ENCODE data around the gene PSMB7. TPM values are rescaled to one million over a fixed set of nuclear protein-coding genes. Genes with fewer than 3 reads are reported as not detected.

Gene PSMB7
- total RNA-seq, 1 experiment from 2014 or later: 187 TPM

DNA sequence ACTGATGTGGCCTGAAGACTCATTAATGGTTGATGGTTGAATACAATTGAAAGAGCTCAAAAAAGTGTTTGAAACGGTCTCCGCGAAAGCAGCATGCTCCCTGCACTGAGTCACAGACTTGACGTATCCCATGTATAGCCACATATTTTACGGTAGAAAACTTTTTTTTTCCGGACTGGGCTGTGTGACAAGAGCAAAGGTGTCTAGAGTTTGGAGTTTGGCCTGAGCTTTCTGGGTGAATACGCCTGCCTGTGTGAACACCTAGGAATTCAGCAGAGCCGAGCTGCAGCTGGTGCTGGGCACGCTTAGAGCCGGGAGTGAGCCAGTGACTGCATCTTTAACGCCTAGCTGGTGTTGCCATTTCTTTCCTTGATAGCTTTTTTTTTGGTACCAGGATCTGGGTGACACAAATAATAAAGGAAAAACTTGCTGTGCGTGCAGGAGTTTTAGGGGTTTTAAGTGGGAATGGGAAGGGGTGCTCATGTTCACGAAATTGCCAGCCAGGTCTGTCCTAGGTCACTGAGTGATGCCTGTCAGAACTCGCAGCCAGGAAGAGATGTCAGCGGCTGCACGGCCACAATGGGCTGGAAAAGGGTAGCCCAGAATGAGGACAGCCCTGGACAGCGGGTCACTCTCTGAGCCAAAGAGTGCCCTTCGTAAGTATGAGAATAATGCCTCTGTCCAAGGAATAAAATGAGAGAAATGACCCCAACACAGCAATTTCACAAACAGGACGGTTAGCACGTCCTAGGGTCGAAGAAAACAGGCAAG is 51.7 kb downstream of the PSMB7 start:
- TF ChIP-seq, protein P1, sequence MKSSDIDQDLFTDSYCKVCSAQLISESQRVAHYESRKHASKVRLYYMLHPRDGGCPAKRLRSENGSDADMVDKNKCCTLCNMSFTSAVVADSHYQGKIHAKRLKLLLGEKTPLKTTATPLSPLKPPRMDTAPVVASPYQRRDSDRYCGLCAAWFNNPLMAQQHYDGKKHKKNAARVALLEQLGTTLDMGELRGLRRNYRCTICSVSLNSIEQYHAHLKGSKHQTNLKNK (CRISPR knock-in tag; IDR thresholded peaks at IDR 0.05): no peak
- H3K27me3 Mint-ChIP-seq (ENCODE audit: low read depth): no peaks in the 10 kb centered on the region
- no peak for DNase-seq (ENCODE audit: low spot score)
- H3K36me3 Mint-ChIP-seq: peaks cover 2% of the 10 kb centered on the region; the same call in 1 of the 2 replicates
- peak overlapping the region; percentile 74 for H3K27ac Mint-ChIP-seq
- H3K4me1 Mint-ChIP-seq: 0 out of 2 replicates have a peak, but pooled peaks cover 10% of the 10 kb centered on the region
- ATAC-seq: no peak
- H3K4me3 Mint-ChIP-seq: no peak overlapping the region
- CTCF ChIA-PET: interaction anchor here (1.0 kb wide), 1 partner anchor 29 kb away, joined by 3 read pairs; no protein-coding TSS in a partner anchor
- POLR2A ChIA-PET: interaction anchor here (0.6 kb wide), 1 partner anchor 899 kb away, joined by 9 read pairs; no protein-coding TSS in a partner anchor
- no peaks in the 10 kb centered on the region for H3K9me3 Mint-ChIP-seq

DNA sequence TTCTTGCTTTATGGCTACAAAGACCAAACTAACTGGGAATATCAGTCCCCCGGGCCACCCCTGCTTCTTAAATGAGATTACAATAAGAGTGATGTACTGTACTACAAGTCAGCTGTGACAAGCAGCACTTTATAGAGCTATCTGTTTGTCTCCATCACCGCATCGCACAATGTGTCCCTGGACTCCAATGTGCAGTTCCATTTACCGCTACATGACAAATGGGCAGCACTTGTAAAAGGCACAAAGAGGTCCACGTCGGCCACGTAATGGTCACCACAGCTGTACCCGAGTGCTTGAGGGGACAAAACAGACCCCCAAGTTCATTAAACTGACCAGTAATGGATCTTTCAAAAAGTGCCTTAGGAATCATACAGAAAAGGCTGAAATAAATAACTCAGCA is 54.1 kb downstream of the PSMB7 start:
- ChIA-PET POLR2A (no interaction called here), CTCF (interaction anchor here (1.2 to 1.7 kb wide), 4 partner anchors 8 to 36 kb away, joined by 3 to 6 read pairs (median 4); no protein-coding TSS in a partner anchor)
- ATAC-seq (no peak), DNase-seq (ENCODE audit: low spot score) (no peak)
- H3K27ac Mint-ChIP-seq: no peak overlapping the region
- peaks cover 2% of the 10 kb centered on the region; the same call in 1 of the 2 replicates for H3K36me3 Mint-ChIP-seq
- H3K27me3 Mint-ChIP-seq (ENCODE audit: low read depth): no peaks in the 10 kb centered on the region
- H3K9me3 Mint-ChIP-seq: no peaks in the 10 kb centered on the region
- H3K4me1 Mint-ChIP-seq: 0 out of 2 replicates have a peak, but pooled peaks cover 11% of the 10 kb centered on the region
- H3K4me3 Mint-ChIP-seq: no peak overlapping the region
- TF ChIP-seq ZNF138 (CRISPR knock-in tag; conservative IDR thresholded peaks at IDR 0.05) (no peak), ZNF121 (CRISPR knock-in tag; IDR thresholded peaks at IDR 0.05) (no peak), JAZF1 (CRISPR knock-in tag; IDR thresholded peaks at IDR 0.05) (no peak), ZNF232 (CRISPR knock-in tag; IDR thresholded peaks at IDR 0.05) (no peak), FOXP1 (CRISPR knock-in tag; IDR thresholded peaks at IDR 0.05; ENCODE audit: borderline replicate concordance) (no peak)
- TF ChIP-seq, protein P2, sequence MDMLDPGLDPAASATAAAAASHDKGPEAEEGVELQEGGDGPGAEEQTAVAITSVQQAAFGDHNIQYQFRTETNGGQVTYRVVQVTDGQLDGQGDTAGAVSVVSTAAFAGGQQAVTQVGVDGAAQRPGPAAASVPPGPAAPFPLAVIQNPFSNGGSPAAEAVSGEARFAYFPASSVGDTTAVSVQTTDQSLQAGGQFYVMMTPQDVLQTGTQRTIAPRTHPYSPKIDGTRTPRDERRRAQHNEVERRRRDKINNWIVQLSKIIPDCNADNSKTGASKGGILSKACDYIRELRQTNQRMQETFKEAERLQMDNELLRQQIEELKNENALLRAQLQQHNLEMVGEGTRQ (CRISPR knock-in tag; IDR thresholded peaks at IDR 0.05): no peak

DNA sequence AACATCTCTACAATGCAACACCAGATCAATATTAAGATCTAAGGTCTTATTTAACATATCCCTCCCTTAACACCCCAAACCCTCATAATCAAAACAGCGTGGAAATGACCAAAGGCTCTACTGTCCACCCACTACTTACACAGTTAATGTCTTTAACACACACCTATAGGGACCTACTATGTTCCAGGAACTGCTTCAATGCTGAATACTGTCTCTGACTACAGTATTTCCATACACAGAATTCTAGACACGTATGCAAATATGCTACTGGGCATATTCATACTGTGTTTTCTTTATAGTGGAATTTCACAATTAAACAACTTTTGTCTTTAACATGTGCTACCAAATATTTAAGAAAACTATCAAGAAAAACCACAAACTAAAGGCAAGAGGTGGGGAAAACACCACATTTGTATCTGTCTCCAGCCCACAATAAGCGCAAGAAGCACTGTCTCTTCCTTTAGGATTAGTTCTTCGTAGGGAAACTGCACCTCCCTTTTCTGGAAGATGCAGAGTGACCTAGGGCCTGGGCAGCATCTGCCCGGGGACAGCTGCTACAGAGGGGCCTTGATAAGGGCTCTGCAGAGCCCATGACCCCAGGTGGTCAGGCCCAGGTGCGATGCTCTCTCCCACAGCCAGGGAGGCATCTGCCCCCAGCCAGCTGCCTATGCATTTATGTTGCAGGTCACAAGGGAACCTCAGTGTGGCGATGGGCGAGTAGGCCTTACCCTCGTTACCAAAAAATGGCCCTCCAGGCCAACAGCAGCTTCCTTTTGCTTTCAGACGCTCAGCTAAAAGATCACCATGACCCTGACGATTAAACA is 55.2 kb downstream of the PSMB7 start:
- H3K9me3 Mint-ChIP-seq: no peaks in the 10 kb centered on the region
- H3K36me3 Mint-ChIP-seq: no peaks in the 10 kb centered on the region
- ChIA-PET POLR2A (no interaction called here), CTCF (interaction anchor here (1.2 to 1.7 kb wide), 4 partner anchors 9 to 59 kb away, joined by 3 to 6 read pairs (median 3); no protein-coding TSS in a partner anchor)
- no peak overlapping the region for H3K4me3 Mint-ChIP-seq
- no peak for DNase-seq (ENCODE audit: low spot score)
- no peaks in the 10 kb centered on the region for H3K27me3 Mint-ChIP-seq (ENCODE audit: low read depth)
- 0 out of 2 replicates have a peak, but pooled peaks cover 11% of the 10 kb centered on the region for H3K4me1 Mint-ChIP-seq
- peak overlapping the region; percentile 43; the same call in 1 of the 2 replicates for H3K27ac Mint-ChIP-seq
- ATAC-seq: peak; percentile 45; the same call in 1 of the 2 replicates
- TF ChIP-seq, protein P3, sequence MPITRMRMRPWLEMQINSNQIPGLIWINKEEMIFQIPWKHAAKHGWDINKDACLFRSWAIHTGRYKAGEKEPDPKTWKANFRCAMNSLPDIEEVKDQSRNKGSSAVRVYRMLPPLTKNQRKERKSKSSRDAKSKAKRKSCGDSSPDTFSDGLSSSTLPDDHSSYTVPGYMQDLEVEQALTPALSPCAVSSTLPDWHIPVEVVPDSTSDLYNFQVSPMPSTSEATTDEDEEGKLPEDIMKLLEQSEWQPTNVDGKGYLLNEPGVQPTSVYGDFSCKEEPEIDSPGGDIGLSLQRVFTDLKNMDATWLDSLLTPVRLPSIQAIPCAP (CRISPR knock-in tag; IDR thresholded peaks at IDR 0.05): no peak
- no peak for TF ChIP-seq JAZF1 (CRISPR knock-in tag; IDR thresholded peaks at IDR 0.05)
- TF ChIP-seq, protein P4, sequence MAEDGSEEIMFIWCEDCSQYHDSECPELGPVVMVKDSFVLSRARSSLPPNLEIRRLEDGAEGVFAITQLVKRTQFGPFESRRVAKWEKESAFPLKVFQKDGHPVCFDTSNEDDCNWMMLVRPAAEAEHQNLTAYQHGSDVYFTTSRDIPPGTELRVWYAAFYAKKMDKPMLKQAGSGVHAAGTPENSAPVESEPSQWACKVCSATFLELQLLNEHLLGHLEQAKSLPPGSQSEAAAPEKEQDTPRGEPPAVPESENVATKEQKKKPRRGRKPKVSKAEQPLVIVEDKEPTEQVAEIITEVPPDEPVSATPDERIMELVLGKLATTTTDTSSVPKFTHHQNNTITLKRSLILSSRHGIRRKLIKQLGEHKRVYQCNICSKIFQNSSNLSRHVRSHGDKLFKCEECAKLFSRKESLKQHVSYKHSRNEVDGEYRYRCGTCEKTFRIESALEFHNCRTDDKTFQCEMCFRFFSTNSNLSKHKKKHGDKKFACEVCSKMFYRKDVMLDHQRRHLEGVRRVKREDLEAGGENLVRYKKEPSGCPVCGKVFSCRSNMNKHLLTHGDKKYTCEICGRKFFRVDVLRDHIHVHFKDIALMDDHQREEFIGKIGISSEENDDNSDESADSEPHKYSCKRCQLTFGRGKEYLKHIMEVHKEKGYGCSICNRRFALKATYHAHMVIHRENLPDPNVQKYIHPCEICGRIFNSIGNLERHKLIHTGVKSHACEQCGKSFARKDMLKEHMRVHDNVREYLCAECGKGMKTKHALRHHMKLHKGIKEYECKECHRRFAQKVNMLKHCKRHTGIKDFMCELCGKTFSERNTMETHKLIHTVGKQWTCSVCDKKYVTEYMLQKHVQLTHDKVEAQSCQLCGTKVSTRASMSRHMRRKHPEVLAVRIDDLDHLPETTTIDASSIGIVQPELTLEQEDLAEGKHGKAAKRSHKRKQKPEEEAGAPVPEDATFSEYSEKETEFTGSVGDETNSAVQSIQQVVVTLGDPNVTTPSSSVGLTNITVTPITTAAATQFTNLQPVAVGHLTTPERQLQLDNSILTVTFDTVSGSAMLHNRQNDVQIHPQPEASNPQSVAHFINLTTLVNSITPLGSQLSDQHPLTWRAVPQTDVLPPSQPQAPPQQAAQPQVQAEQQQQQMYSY (CRISPR knock-in tag; IDR thresholded peaks at IDR 0.05): no peak
- TF ChIP-seq, protein P5, sequence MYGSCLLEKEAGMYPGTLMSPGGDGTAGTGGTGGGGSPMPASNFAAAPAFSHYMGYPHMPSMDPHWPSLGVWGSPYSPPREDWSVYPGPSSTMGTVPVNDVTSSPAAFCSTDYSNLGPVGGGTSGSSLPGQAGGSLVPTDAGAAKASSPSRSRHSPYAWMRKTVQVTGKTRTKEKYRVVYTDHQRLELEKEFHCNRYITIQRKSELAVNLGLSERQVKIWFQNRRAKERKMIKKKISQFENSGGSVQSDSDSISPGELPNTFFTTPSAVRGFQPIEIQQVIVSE (CRISPR knock-in tag; IDR thresholded peaks at IDR 0.05; ENCODE audit: borderline replicate concordance): no peak
- TF ChIP-seq, protein P6, sequence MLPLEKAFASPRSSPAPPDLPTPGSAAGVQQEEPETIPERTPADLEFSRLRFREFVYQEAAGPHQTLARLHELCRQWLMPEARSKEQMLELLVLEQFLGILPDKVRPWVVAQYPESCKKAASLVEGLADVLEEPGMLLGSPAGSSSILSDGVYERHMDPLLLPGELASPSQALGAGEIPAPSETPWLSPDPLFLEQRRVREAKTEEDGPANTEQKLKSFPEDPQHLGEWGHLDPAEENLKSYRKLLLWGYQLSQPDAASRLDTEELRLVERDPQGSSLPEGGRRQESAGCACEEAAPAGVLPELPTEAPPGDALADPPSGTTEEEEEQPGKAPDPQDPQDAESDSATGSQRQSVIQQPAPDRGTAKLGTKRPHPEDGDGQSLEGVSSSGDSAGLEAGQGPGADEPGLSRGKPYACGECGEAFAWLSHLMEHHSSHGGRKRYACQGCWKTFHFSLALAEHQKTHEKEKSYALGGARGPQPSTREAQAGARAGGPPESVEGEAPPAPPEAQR (CRISPR knock-in tag; IDR thresholded peaks at IDR 0.05): no peak
- TF ChIP-seq ZNF671 (CRISPR knock-in tag; IDR thresholded peaks at IDR 0.05): no peak
- TF ChIP-seq, protein P7, sequence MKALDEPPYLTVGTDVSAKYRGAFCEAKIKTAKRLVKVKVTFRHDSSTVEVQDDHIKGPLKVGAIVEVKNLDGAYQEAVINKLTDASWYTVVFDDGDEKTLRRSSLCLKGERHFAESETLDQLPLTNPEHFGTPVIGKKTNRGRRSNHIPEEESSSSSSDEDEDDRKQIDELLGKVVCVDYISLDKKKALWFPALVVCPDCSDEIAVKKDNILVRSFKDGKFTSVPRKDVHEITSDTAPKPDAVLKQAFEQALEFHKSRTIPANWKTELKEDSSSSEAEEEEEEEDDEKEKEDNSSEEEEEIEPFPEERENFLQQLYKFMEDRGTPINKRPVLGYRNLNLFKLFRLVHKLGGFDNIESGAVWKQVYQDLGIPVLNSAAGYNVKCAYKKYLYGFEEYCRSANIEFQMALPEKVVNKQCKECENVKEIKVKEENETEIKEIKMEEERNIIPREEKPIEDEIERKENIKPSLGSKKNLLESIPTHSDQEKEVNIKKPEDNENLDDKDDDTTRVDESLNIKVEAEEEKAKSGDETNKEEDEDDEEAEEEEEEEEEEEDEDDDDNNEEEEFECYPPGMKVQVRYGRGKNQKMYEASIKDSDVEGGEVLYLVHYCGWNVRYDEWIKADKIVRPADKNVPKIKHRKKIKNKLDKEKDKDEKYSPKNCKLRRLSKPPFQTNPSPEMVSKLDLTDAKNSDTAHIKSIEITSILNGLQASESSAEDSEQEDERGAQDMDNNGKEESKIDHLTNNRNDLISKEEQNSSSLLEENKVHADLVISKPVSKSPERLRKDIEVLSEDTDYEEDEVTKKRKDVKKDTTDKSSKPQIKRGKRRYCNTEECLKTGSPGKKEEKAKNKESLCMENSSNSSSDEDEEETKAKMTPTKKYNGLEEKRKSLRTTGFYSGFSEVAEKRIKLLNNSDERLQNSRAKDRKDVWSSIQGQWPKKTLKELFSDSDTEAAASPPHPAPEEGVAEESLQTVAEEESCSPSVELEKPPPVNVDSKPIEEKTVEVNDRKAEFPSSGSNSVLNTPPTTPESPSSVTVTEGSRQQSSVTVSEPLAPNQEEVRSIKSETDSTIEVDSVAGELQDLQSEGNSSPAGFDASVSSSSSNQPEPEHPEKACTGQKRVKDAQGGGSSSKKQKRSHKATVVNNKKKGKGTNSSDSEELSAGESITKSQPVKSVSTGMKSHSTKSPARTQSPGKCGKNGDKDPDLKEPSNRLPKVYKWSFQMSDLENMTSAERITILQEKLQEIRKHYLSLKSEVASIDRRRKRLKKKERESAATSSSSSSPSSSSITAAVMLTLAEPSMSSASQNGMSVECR (CRISPR knock-in tag; IDR thresholded peaks at IDR 0.05; ENCODE audit: borderline replicate concordance): no peak
- TF ChIP-seq, protein P1 (CRISPR knock-in tag; IDR thresholded peaks at IDR 0.05): no peak
- no peak for TF ChIP-seq NR3C1 (CRISPR knock-in tag; conservative IDR thresholded peaks at IDR 0.05; ENCODE audit: low read depth)

Data from WTC11 (cell line).